Stromal cell of bone marrow (primary cell): ENCODE measurements around the gene FCN1.
"Not testable (repeated sequence)": the region's sequence is repeated elsewhere in the genome, so short reads cannot be mapped to it uniquely, and the experiment has no call there.

ENCODE experiments used
- DNase-seq: peaks from one replicate; pipeline ENCODE4 v3.0.0-alpha.2; 2012; ENCODE audit warnings: low read depth

Gene FCN1

DNA sequence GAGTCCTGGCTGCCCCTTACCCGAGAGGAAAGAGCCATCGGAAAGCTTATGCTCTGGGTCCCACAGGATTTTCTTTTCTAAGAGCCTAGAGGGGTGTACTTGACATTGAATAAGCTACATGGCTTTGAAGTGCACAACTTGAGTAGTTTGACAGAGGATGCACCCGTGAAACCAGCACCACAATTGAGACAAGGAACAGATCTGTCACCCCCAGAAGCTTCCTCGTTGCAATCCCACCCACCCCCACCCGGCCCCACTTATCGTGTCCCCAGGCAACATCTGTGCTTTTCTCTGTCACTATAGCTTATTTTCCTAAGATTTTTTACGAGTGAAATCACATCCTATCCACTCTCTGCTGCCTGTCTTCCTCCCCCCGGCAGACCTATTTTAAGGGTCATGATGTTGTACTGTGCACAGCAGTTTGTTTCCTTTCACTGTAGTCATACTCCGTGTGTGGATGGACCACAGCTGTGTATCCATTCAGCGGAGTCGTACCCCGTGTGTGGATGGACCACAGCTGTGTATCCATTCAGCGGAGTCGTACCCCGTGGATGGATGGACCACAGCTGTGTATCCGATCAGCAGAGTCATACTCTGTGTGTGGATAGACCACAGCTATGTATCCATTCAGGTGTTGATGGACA is 45.9 kb downstream of the FCN1 start:
- no peak for DNase-seq

GRCh38 chr9:134870746-134871662 is 46.7 kb downstream of the FCN1 start:
- DNase-seq: no peak

GRCh38 chr9:134870301-134870694 is 47.4 kb downstream of the FCN1 start:
- DNase-seq: no peak

DNA sequence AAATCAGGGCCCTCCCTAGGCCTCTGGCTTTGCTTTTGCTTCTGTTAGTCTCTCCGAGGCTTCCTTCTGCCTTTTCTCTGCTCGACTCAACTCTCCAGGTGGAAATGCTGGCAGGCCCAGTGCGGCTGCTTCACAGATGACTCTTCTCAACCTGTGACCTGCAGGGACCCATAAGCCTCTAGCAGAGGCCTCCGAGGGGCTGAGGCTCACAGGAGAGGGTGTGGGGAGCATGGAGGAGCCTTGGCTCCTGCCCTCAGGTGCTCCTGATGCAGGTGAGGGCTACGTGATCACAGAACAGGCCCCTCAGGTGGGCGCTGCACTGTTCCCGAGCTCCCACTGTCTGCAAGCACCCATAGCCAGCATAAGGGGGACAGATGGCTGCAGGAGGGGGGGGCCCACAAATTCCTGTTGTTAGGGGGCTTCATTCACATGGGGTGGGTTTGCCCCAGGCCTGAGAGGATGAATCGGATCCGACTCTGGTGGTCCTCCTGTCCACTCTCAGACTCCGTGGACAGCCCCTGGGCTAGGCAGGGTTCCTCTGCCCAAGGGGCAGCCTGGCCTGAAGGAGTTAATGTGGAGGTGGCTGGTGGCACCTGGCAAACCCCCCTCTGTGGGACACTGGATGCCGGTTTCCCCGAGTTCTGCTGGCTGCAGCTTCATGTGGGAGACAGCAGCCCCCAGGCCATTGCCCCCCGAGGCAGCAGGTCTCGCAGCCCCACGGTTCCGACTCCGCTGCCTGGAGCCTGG is 48.0 kb downstream of the FCN1 start:
- DNase-seq: no peak

GRCh38 chr9:134868751-134869553 is 48.8 kb downstream of the FCN1 start:
- no peak for DNase-seq

- no peak for DNase-seq
These were observed 49.6 kb downstream of the FCN1 start for GRCh38 chr9:134867917-134868750.

DNA sequence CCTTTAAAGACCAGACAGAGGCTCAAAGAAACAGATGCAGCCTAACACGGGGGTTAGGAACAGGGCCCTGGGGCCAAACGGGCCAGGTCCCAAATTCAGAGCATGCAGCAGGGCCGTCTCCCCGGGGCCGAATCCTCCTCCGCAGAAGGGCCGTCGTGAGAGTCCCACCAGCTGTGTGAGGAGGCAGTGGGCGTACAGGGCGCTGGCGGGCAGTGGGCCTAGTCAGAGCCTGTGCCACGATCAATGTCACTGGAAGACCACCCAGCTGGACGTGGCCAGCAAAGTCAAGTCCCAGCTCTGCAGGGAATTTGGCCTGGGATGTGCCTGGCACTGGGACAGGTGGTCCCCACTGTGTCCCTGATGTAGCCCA is 52.9 kb downstream of the FCN1 start:
- DNase-seq: no peak

DNA sequence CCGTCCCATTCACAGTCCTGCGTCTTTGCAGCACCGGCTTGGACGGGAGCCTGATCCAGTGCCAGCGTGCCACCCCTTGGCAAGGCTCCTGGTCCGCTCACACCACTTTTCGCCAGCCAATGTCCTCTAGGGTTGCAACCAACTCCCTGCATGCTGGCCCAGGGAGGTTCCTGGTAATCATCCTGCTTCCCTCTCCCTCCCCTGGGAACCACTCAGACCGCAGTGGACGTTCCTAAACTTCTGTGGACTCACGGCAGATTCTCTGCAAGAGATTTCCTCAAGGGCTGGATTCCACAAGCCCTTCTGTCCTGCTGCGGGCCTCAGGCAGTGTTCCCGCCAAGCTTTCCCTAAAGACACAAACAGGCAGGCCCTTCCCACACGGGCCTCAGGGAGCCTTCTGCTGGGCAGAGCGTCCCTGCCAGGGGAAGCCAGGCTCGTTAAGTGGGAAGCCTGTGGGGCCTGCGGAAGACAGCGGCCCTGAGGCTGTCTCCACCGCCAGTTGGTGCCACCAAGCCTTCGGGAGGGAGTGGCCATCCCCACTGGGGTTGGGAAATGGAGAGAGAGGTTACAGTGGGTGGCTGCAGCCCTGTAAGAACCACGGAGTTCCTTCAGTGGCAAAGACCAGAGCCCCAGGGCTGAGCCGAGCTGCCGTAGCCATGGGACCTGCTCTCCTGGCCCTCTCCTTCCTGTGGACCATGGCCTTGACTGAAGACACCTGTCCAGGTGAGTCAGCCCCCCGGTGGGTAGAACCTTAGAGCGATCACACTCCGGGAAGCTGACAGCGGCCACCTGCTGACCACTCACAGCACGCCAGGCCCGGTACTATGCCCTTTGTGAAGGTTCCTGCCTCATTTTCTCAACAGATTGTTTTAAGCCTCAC is 53.5 kb downstream of the FCN1 start:
- DNase-seq: peak; percentile 30

DNA sequence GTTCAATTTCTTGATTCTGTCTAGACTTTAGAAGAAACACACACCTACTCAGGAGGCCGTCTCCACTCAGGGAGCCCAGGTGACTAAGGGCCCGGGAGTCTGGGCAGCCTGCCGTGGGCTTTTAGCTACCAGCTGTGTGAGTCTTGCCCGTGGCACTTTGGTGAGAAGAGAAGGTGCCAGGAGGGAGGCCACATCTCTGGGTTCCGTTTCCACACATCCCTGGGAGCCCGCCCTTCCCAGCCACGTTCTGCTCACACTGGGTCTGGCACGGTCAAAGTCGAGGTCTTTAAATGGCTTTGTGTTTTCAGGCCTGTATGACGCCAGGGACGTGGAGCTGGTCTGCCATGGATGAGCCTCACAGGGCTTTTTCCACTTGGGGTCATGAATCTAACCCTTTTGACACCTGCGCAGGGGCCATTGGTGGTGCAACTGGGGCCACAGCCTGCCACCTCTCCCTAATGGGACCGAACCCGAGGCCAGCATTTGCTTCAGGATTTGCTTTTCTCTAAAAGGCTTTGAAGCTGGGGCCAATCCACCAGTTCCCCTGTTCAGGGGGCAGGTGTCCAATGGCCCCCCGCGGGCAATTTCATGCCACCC is 54.3 kb downstream of the FCN1 start:
- no peak for DNase-seq

DNA sequence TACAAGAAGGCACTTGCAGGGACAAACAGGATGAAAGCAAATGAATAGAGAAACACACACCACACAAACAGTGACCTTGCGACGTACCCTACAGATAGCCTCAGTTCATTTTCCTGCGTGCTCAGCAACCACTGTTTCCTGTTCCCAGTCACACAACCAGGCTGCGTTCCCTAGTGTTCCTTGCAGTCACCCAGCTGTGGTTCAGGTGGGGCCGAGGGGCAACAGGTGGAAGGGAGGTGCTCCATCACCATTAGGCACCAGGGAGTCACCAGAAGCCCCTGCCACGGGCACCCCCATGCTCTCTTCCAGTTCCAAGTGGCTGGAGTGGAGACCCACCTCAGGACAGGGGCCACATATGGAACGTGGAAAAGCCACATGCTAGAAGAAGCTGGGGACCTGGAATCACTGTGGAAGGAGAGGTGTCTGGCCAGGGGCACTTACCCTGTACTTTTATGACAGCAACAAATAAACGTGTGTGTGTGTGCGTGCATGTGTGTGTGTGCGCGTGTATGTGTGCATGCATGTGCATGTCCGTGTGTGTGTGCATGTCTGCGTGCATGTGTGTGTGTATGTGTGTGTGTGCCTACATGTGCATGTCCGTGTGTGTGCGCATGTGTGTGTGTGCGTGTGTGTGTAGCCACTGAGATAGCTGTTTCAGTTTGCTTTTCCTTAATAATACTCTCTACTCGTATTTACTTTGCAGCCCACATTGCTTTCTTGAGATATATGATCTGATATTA is 55.9 kb downstream of the FCN1 start:
- no peak for DNase-seq

DNA sequence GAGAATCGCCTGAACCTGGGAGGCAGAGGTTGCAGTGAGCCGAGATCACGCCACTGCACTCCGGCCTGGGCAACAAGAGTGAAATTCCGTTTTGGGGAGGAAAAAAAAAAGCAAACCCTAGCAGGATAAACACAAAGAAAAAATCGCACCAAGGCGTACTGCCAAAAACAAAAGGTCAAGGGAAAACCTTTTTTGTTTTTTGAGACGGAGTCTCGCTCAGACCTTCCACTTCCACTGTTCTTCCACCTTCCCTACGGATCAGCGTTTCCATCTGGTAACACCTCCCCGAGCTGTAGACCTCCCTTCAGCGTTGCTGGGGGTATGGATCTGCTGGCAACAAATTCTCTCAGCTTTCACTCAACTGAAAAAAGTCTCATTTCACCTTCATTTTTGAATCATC is 57.2 kb downstream of the FCN1 start:
- no peak for DNase-seq

GRCh38 chr9:134858051-134858841 is 59.5 kb downstream of the FCN1 start:
- no peak for DNase-seq

DNA sequence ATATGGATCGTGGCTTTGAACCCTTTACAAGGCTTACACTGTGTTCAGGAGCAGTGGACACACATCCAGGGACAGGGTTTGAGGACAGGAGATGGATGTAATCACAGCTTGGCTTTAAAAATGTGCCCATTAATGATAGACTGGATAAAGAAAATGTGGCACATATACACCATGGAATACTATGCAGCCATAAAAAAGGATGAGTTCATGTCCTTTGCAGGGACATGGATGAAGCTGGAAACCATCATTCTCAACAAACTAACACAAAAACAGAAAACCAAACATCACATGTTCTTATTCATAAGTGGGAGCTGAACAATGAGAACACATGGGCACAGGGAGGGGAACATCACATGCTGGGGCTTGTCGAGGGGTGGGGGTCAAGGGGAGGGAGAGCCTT is 60.3 kb downstream of the FCN1 start:
- DNase-seq: not testable (repeated sequence)

GRCh38 chr9:134855900-134856377 is 61.8 kb downstream of the FCN1 start:
- DNase-seq: no peak
